CD4-positive, alpha-beta T cell treated with Interleukin-10 for 1 hour (primary cell): Measurements from ENCODE around the gene GIMD1.
"Not testable (repeated sequence)": the region's sequence is repeated elsewhere in the genome, so short reads cannot be mapped to it uniquely, and the experiment has no call there.

ENCODE experiments used
- DNase-seq: peaks from one replicate; pipeline ENCODE4 v3.0.0-alpha.2; 2020

GIMD1 gene

DNA sequence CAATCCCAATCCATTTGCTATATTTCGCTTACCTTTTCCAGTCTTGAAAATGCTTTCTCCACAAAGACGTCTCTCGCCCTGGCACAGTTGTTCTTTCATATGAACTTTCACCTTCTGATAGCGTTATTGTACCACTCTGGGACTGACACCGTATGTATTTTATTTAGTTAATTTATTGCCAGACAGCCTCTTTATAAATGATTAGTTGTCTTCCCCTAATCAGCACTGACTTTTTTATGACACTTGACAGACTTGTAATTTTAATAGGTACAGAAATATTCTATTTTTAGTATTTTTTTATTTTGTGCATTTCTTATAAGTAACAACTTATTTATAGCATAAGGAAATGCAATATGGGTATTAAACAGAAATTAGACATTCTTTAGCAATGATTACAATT, at the start of gene GIMD1:
Gene GIMD1 (minus strand): TSS at position 101 of the 400 bp plus-strand sequence. CDS start 1,343 bp downstream, outside the sequence.
- no peak for DNase-seq

DNA sequence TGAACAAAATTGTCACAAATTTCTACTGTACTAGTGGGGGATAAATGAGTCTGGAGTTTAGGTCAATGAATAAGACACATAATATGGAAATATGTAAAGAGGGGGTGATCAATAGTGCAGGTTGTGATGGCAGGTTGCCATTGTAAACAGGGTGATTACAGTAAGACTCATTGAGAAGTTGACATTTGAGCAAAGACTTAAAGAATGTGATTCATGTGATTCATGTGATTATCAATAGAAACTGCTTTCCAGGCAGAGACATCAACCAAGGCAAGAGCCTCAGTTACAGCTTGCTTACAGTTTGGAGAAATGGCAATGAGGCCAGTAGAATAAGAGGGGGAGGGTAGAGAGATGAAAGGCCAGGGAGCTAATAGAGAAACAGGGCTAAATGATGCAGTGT, 45.8 kb upstream of the GIMD1 start:
- no peak for DNase-seq

DNA sequence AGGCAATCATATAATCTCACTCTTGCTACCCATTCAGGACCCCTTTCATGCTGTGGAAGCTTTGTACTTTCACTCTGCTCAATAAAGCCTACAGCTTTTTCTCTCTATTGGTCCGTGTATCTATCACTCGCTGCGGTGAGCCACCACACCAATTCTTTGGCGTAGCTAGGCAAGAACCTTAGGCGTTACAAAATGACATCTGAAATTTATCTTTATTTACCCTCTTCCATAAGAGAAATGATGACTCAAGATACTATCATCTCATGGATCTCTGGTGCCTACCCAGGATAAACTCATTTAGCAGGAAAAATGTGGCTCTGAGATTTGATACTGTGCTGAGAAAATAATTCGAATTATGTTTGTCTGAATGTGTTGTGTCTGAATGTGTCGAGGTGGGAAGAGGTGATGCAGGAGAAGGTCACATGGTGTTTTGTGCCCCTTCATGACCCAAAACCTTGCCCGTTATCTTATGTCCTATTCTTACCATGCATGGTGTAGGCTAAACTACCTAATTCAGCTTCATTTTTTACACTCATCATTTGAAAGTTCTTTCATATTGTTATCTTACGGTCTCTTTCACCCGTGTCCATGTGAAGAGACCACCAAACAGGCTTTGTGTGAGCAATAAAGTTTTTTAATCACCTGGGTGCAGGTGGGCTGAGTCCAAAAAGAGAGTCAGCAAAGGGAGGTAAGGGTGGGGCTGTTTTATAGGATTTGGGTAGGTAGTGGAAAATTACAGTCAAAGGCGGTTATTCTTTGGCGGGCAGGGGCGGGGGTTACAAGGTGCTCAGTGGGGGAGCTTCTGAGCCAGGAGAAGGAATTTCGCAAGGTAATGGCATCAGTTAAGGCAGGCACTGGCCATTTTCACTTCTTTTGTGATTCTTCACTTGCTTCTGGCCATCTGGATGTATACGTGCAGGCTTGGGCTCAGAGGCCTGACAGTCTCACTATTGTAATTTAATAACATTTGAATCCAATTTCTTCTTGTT, 41.6 kb upstream of the GIMD1 start:
- no peak for DNase-seq

DNA sequence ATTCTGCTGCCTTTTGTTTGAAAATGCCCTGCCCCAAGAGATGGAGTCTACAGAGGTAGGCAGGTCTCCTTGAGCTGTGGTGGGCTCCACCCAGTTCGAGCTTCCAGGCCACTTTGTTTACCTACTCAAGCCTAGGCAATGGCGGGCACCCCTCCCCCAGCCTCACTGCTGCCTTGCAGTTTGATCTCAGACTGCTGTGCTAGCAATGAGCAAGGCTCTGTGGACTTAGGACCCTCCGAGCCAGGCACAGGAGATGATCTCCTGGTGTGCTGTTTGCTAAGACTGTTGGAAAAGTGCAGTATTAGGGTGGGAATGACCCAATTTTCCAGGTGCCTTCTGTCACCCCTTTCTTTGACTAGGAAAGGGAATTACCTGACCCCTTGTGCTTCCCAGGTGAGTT, 39.4 kb upstream of the GIMD1 start:
- DNase-seq = not testable (repeated sequence)

DNA sequence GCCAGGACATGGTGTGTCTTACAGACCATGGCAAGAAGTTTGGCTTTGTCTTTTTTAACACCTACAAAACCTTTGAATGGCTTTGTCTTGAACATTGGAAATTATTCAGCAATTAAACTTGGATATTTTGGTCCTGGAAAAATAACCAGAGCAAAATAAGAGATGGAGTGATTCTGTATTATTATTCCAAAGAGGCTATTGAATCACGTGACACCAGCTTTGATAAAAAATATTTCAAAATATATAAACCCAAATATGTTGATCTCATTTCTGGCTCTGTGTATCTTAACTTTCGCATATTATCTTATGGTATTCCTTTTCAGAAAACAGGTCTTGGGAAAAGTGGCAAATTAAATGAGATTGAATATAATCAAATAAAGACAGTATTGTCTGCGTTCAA, 32.6 kb upstream of the GIMD1 start:
- DNase-seq = no peak

DNA sequence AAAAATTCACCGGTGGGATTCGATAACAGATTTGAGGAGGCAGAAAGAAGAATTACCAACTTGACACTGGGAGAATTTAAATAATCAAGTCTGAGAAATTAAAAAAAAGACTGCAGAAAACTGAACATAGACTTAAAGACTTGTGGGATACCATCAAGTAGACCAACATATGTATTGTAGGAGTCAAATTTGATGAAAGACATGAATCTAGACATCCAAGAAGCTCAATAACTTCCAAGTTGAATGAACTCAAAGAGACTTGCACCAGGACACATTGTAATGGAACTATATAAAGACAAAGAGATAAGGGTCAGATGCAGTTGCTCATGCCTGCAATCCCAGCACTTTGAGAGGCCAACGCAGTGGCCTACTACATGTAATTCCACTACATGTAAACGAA, 30.3 kb upstream of the GIMD1 start:
- DNase-seq = not testable (repeated sequence)

DNA sequence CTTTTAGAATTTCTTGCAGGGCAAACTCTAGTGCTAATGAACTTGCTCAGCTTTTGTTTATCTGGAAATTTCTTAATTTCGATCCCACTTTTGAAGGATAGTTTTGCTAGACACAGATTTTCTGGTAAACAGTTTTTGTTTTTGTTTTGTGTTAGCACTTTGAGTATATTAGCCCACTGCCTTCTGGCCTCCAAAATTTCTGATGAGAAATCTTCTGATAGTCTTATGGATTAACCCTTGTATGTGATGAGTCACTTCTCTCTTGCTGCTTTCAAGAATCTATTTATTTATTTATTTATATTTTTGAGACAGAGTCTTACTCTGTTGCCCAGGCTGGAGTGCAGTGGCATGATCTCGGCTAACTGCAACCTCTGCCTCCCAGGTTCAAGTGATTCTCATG, 27.0 kb upstream of the GIMD1 start:
- DNase-seq = no peak

DNA sequence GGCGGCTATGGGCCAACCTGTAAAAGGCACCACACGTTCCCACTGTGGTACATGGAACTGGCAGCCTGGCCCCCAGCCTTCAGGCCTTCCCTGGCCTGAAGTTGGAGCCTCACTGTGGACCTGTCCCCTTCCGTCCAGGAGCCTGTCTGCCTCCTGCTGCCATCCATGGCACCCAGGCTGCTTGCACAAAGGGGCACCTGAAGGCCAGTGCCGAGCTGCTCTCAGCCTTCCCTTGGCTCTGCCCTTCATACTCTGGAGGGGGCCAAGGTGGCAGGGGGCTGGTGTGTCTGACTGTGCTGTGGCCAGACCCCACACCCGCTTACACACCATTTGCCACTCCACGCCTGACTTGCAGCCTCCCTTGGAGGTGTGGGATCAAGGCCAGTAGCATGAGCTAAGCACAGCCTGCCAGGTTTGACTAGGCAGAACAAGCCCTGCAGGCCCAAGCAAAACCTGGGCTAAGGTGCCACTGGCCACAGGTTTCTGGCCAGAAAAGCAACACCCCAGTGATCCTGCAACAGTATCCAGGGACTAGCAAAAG, 17.3 kb upstream of the GIMD1 start:
- DNase-seq = no peak

DNA sequence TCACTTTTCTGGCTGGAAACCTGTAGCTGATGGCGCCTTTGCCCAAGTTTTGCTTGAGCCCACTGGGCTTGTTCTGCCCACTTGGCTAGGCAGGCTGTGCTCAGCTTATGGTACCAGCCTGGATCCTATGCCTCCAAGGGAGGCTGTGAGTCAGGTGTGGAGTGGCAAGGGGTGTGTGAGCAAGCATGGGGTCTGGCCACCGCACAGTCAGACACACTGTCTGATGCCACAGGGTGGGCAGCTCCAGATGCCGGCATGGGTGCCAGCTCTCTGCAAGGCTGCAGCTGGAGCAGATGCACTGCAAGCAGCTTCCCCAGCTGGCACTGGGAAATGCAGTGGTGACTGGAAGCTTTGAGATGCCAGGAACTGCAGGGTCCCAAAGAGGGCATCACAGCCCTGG, 16.3 kb upstream of the GIMD1 start:
- no peak for DNase-seq

DNA sequence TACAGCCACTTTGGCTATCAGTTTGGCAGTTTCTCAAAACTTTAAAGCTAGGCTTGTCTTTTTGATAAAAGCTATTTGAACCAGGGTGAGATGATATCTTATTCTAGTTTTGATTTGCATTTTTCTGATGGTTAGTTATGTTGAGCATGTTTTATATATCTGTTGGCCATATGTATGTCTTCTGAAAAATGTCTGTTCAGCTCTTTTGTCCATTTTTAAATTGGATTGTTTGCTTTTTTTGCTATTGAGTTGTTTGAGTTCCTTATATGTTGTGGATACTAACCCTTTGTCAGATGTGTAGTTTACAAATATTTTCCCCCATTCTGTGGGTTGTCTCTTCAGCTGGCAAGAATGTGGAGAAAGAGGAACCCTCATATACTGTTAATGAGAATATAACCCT, 11.6 kb upstream of the GIMD1 start:
- DNase-seq = no peak

DNA sequence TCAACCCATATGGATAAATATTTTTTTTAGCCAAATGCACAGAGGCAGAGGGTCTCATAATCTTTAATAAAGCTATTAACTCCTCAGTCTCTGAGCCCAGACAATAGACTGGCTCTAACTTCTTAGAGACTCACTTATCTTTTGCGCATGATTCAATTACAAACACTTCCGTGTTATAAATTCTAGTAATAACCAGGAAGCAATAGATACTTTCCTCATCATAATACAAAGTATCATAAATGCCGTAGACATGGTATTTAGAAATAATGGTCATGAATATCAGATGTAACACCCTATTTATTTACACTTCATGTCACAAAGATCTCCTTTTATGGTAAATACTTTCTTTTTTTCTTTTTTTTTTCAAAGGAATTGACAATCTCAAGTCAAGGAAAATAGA, 4.4 kb upstream of the GIMD1 start:
- DNase-seq = no peak

DNA sequence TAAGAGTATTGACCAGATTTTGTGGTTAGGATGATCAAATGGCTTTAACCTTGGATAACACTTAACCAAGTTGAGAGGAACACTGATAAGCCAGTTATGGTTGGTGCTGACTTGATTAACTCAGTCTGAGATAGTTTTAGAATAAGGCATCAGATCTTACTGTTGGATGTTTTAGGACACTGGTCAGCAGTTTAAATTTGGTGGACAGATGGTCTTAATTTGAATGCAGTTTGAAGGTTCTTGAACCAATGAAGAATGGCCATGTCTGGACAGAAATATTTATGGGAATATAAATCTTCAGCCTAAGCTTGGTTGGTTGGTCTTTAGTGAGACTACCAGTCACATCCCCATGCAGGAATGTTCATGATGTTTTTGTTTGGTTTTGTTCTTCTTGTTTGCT, 2.6 kb upstream of the GIMD1 start:
- no peak for DNase-seq

DNA sequence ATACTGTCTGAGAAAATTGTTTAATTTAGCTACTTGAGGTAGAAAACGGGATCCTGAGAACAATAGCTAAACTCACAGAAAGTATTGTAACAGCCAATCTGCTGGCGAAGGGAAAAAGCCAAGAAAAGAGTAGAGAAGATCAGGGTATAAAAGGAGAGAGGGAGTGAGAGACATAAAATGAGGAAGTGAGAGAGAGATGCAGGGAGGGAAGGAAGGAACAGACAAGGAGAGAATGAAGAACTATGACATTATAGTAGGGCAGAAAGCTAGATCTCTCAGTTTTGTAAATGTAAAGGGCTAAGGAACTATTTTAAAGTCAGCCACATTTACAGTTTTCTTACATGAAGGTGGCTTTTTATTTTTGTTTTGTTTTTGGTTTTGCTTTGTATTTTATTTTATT, 1.6 kb upstream of the GIMD1 start:
- no peak for DNase-seq

DNA sequence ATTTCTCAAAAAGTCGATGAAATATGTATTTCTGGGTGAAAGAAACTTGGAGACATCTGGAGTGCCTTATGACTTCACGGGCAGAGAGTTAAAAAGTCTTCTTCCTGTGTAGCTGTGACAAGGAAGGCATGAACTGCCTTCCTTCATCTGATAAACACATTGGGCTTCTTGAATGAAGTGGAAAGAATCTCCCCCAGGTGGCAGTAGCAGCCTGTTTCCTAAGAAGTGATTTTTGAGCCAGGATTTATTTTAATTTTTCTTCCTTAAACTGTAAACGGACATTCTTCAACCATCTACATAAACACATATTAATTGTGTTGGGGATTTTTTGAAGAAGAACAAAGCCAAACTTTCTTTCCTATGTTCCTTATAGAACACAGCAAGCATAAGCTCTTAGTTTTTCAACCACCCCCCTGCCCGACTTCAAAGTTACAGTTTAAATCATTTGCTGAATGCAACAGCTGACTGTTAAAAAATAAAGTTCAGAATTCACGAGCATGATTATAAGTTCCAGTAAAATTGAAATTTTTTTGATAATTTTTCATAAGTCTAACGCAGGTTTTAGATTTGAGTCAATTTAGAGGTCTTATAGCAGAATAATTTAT, 980 bp upstream of the GIMD1 start:
- peak; percentile 23 for DNase-seq

DNA sequence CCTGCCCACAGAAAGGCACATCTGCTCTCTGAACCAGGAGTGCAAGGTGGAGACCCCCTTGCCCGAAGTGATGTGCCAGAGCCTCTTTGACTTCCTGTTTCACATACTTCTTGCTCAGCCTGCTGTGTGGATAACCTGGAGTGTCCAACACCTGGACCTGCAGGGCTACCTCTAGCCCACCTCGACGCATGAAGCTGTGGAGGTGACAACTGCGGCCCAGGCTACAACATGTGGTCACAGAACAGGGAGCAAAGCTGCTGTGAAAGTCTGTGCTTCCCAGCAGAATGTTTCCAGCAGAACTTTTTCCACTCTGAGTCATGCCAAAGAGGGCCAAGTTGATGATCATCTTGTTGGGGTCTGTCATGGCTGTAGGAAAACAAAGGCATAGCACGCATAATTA, 1.5 kb downstream of the GIMD1 start:
- DNase-seq = no peak

DNA sequence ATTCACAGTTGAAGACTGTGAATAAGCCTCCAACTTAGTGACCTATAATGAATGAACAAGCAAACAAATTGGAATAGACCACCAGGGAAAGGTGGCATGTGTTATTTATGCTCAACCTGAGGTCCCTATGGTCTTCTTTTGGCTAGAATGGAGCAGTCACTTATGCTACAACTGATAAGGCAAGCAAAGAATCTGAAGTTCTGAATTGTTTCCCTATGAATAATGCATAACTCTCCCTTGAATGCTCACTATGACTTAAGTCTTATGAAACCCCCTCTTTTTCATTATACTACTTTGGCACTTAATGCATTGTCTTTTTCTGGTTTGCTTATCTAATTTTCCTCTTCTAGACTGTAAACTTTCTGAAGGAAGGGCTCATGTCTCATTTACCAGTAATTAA, 2.6 kb downstream of the GIMD1 start:
- no peak for DNase-seq

DNA sequence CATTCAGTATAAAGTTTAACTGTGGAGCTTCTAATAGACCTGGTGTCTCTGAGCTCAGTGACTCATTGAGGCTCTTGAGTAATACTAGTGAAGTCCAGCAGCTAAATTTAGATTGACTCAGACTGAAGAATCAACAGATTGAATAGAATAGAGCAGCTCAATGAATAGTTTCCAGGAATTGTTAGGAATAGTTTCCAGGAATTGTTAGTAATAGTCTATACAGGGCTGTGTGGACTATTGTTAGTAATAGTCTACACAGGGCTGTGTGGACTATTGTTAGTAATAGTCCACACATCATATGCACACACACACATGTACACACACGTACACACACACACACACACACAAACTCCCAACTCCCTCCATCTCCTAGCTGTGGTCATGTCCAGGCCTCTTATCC, 3.0 kb downstream of the GIMD1 start:
- no peak for DNase-seq

DNA sequence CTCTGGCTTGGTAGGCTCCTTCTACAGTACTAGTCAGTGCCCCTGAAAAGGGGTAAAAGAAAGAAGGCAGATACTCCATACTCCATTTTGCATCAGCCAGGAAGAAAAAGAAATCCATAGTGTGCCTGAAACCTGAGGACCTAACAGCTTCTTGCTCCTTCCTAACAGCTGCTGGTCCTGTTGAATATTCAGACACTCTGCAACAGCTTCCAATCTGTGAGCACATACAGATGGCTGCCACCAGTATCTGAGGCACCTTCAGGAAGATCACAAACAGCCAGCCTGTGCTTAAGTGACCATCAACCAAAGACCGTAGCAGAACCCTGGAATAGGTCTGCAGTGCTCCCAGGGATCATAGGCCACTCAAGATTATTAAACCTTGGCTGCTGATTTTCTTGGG, 4.3 kb downstream of the GIMD1 start:
- no peak for DNase-seq

DNA sequence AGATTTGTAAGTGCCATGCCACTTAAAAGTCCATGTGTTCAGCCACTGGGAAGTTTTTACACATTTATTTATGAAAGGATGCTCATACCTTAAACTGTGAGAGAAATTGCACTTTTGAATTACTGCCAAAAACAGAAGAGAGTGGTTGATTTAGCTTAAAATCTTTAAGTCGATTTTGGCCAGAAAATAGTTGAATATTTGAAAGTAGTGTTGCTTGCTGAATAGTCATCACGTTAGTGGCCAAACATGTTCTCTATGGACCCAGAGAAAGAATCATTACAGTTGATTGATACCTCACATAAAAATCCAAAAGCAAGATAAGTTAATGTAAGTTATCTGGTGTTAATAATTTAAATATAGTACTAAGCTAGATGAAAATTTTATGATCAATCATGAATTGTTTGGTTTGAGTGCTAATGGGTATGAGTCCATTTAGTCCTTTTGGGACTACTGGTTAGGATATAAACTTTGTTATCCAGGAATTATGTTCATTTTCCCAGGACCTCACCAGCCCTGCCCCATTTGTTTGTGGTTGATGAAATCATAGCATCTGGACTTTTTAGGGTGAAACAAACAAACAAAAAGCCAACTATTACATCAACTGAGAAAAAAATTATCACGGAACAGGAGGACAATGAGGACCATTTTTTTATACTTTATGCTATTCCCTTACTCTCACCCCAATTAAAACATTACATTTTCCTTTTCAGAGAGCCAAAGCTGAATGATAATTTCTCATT, 6.3 kb downstream of the GIMD1 start:
- no peak for DNase-seq

DNA sequence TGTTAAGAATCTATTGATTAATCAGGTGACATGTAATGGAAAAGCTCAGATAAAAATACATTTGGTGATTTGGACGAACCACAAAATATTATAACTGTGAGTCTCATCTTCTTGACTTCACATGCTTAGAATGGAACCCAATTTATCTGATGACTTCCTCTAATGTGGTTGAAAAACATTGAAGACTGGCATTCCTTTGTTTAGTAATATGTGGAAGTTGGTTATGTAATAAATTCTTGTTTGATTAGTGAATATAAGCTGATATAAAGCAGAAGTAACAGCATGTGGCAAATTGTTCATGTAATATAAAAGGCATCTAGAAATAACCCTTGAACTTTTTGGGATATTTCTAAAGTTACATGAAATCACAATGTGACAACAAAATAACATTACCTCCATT, 9.7 kb downstream of the GIMD1 start:
- no peak for DNase-seq

DNA sequence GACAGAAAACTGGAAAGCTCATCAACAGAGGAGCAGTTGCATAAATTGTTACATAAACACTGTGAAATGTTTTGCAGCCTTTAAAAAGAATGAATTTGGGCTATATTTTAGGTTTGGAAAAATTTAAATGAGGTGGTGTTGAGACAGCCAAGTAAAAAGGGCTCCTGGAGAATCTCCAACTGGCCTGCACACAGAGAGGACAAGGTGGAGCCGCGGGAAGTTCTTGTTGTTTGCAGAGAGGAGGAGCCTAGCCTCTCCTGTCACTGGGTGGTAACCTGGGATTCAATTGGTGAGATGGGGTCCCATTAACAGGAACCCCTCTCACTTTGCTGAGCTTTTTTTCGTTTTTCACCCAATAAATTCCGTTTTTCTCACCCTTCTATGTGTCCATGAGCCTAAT, 13.4 kb downstream of the GIMD1 start:
- DNase-seq = no peak

DNA sequence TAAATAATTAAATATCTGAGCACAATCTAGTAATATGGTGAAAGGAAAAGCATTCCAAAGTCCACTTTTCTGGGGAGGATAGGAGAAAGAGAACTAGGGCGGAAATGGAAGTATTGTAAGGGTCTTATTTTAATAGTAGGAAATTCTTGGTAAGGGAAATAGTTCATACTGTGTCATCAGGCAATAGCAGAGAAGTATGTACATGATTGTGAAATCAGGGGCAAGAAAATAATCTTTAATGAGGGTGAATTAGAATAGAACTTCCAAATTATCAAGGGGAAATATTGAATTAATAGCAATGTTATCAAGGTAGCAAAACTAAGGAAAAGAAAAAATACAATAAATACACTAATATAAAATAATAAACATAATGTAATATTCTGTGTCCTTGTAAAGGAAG, 14.8 kb downstream of the GIMD1 start:
- DNase-seq = no peak

DNA sequence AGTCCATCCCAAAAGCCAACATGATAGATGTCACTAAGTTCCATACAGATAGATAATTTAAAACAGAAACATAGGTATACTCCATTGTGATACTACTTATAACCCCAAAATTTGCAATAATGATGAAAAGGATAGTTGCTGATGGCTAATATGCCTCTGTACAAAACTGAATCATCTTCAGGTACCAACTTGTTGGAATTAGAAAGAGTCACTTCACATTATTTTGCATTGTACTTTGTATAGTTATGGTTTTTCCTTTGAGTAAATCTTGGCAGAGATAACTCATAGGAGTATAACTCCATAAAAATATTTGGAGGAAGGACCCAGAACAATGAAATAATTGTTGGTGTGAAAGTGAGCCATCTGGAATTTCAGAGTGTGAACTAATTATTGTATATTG, 17.6 kb downstream of the GIMD1 start:
- no peak for DNase-seq

DNA sequence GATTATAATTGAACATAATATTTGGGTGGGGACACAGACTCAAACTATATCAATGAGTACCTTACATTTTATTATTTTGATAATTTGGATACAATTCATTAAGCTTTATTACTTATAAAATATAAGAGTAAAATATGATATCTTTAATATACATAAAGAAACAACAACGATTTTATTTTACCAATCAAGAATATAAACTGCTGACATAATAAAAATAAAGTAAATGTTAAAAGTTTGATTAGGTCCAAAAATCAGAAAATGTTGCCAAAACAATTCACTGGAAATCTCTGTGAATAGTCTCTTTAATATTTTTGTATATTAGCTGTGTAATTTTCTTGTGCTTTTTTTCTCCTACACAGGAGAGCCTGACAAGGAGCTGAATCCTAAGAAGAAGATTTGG, 21.4 kb downstream of the GIMD1 start:
- no peak for DNase-seq
